Upper lobe of right lung (tissue), 1 donor: ENCODE results near the gene PDGFRB. TPM values are rescaled to one million over a fixed set of nuclear protein-coding genes. Genes with fewer than 3 reads are reported as not detected.

Source experiments
- ATAC-seq: fragments of 200-7000 bp; cut with Tn5 transposase; one replicate; pipeline ENCODE4 v1.9.1; 2020; ENCODE audit warnings: mild to moderate bottlenecking, moderate library complexity
- DNase-seq: peaks from one replicate; pipeline ENCODE4 v3.0.0-alpha.2; 2020
- H3K27ac ChIP-seq: fragments of 200-600 bp; one replicate; pipeline ENCODE4 v1.8.0; 2022
- H3K27me3 ChIP-seq: fragments of 200-600 bp; one replicate; pipeline ENCODE4 v1.8.0; 2022; ENCODE audit warnings: mild to moderate bottlenecking
- H3K36me3 ChIP-seq: fragments of 200-600 bp; one replicate; pipeline ENCODE4 v1.8.0; 2022
- H3K4me1 ChIP-seq: fragments of 200-600 bp; one replicate; pipeline ENCODE4 v1.8.0; 2022
- H3K4me3 ChIP-seq: fragments of 200-600 bp; one replicate; pipeline ENCODE4 v1.8.0; 2022; ENCODE audit warnings: mild to moderate bottlenecking
- H3K9me3 ChIP-seq: fragments of 200-600 bp; one replicate; pipeline ENCODE4 v1.8.0; 2022
- CTCF ChIP-seq: fragments of 200-600 bp; IDR thresholded peaks from one replicate; pipeline ENCODE4 v1.8.0; 2022; ENCODE audit warnings: antibody characterized with exemption
- intact Hi-C: fragments of 100-400 bp; cut with DNase I; formaldehyde crosslinking; loops from one replicate; pipeline ENCODE4 v1.11.0; 2022
- total RNA-seq: library from RNA; stranded (reverse); fragmentation: NEBNext Ultra II Directional; extraction: Animal tissue kit (Norgen Biotek cat#: 25700); gene quantifications from one replicate; pipeline ENCODE4 v1.2.1, GENCODE V29; 2021
- donor health status: DM: no; HTN: yes; CAD: no; lungs with severe emphysema.

PDGFRB gene
- total RNA-seq, 1 donor from 2014 or later: 120 TPM

DNA sequence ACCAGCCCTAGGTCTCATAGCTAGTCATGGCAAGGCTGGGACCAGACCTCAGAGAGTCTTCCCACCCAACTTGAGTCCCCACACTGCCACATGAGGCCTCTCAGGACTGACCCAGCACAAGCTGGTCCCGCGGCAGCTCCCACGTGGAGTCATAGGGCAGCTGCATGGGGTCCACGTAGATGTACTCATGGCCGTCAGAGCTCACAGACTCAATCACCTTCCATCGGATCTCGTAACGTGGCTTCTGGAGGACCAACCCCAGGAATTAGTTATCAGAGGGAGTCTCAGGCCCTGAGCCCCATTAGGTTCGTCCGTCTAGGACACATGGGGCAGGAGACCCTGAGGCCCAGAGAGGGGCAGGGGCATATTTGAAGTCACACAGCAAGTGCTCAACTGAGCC, 30.3 kb downstream of the PDGFRB start:
- Histone ChIP-seq H3K27me3 (no peaks in the 10 kb centered on the region), H3K27ac (peak overlapping the region; percentile 17), H3K36me3 (peaks cover 48% of the 10 kb centered on the region), H3K4me1 (peaks cover 14% of the 10 kb centered on the region), H3K4me3 (no peak overlapping the region), H3K9me3 (no peaks in the 10 kb centered on the region)
- DNase-seq (no peak), ATAC-seq (no peak)
- intact Hi-C loops: no loop called here
- no peak for TF ChIP-seq CTCF

DNA sequence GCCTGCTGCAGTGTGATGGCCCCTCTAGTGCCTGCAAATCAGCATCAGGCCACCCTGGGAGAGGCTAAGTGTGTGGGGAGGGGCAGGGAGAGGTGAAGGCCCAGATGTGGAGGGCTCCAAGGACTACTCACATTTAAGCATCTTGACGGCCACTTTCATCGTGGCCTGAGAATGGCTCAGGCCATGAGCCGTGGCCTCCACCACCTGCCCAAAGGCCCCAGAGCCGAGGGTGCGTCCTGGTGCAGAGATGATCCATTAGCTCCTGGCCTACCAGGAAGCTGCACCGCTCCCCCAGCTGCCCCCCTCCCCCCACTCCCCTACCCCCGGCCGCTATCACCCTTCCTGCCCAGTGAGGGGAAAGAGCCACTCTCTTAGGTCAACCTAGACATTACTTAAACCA, 31.0 kb downstream of the PDGFRB start:
- H3K4me1 ChIP-seq: peaks cover 7% of the 10 kb centered on the region
- DNase-seq (no peak), ATAC-seq (no peak)
- TF ChIP-seq CTCF: no peak
- H3K27me3 ChIP-seq: no peaks in the 10 kb centered on the region
- H3K9me3 ChIP-seq: no peaks in the 10 kb centered on the region
- H3K27ac ChIP-seq: no peak overlapping the region
- intact Hi-C loops: no loop called here
- H3K36me3 ChIP-seq: peaks cover 55% of the 10 kb centered on the region
- no peak overlapping the region for H3K4me3 ChIP-seq

DNA sequence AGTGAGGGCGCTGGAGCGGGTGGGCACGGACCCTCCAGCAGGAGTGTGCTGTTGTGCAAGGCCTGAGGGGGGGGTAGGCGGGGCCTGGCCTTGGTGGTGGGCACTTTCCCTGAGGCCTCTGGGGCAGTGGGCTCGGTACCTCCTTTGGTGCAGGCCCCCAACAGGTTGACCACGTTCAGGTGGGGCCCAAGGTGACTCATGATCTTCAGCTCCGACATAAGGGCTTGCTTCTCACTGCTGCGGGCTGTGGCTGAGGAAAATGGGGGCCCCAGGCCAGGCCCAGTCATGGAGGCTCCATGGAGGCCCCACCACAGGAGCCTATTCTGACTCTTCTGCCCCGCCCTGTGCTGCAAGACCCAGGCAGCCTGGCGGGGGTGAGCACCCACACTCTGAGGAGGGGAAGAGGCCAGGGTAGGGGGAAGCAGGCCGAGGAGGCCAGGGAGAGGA, 31.5 kb downstream of the PDGFRB start:
- Histone ChIP-seq H3K36me3 (peaks cover 52% of the 10 kb centered on the region), H3K27me3 (no peaks in the 10 kb centered on the region), H3K4me1 (peaks cover 6% of the 10 kb centered on the region), H3K27ac (no peak overlapping the region), H3K4me3 (no peak overlapping the region), H3K9me3 (no peaks in the 10 kb centered on the region)
- DNase-seq (peak; percentile 57), ATAC-seq (peak; percentile 13)
- TF ChIP-seq CTCF: no peak
- intact Hi-C loops: no loop called here

DNA sequence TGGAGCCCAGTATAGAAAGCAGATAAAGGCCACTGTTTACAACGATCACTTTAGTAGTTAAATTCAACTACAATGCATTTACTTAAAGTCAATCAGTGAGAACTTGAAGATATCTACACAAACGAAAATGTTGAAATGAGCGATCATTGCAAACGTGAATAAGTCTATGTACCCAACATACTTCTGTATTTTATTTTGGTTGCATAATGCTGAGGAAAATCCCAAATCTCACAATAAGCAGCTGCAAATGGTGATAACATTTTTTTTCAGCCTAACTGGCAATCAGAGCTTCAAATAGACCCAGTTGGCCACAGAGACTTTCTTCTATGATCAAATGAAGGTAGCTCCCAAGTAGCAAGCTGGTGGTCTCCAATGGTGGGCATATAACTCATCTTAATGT, 32.1 kb downstream of the PDGFRB start:
- ATAC-seq (no peak), DNase-seq (no peak)
- H3K4me3 ChIP-seq: no peak overlapping the region
- H3K27ac ChIP-seq: no peak overlapping the region
- H3K36me3 ChIP-seq: peaks cover 49% of the 10 kb centered on the region
- intact Hi-C loops: no loop called here
- TF ChIP-seq CTCF: no peak
- H3K9me3 ChIP-seq: no peaks in the 10 kb centered on the region
- no peaks in the 10 kb centered on the region for H3K27me3 ChIP-seq
- peaks cover 6% of the 10 kb centered on the region for H3K4me1 ChIP-seq

DNA sequence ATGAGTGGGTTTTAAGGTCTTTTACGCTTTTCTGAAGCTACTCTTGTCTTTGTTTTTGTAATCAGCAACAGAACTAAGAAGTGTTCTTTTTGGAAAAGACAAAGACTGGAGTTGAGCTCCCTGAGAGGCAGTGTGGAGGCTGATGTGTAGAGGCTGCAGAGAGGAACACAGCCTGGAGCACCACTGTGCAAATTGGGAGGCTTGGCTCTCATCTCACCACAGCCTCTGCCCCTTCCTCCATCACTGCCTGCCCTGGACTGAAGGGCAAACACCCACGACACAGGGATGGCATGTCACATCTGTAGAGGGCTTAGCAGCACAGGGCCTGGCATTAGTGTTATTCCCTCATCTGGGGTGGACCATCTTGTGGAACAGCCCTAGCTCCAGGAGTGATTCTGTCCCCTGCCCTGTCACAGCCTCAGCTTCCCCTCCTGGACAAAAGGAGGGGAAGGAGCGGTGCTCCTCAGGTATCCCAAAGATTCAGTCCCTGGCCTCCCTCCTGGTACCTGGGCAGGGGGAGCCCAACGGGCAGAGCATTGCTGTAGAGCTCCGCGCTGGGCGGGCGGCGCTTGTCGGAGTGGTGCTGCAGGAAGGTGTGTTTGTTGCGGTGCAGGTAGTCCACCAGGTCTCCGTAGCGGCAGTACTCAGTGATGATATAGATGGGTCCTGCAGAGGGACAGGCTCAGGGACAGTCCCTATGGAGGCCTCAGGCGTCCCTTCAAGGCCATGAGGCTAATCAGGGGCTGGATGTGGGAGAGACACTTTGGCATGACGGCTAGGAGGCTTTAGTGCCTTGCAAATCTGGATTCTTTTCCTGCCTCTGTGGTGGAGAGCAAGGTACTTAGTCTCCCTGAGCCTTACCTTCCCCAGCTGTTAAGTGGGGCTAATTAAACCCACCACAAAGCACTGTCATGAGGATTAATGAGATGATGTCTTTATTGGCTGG, 32.8 kb downstream of the PDGFRB start:
- no peak for ATAC-seq
- Histone ChIP-seq H3K27ac (no peak overlapping the region), H3K4me3 (no peak overlapping the region), H3K36me3 (peaks cover 51% of the 10 kb centered on the region), H3K9me3 (no peaks in the 10 kb centered on the region), H3K4me1 (peaks cover 6% of the 10 kb centered on the region), H3K27me3 (no peaks in the 10 kb centered on the region)
- peak; percentile 61 for DNase-seq
- intact Hi-C loops: no loop called here
- no peak for TF ChIP-seq CTCF
